Brain microvascular endothelial cell (primary cell): ENCODE data around the gene MYO3B.

Experiments used
- DNase-seq: peaks from one replicate; pipeline ENCODE4 v3.0.0-alpha.2; 2020
- H3K27ac ChIP-seq: fragments of 250-450 bp; sonication (Bioruptor Pico); 2 replicates; pipeline ENCODE4 v1.5.1; 2020; ENCODE audit warnings: mild to moderate bottlenecking, moderate library complexity
- H3K27me3 ChIP-seq: fragments of 250-450 bp; sonication (Bioruptor Pico); replicated peaks from 2 replicates; pipeline ENCODE4 v1.5.1; 2020; ENCODE audit warnings: mild to moderate bottlenecking
- H3K36me3 ChIP-seq: fragments of 250-450 bp; sonication (Bioruptor Pico); replicated peaks from 2 replicates; pipeline ENCODE4 v1.5.1; 2020; ENCODE audit warnings: mild to moderate bottlenecking
- H3K4me3 ChIP-seq: 2 replicates; pipeline ENCODE4 v1.5.1; 2011; ENCODE audit warnings: low read depth, mild to moderate bottlenecking, control low read depth, low read length, moderate library complexity
- in situ Hi-C: cut with HindIII; loops from 2 replicates; pipeline ENCODE4 v1.10.0; 2017; ENCODE audit warnings: low sequenced_read_pairs, low pct_ligation_motif_present
- TF ChIP-seq, protein P1 (sequence below): IDR thresholded peaks from 2 replicates; pipeline ENCODE4 v1.5.1; 2011; ENCODE audit warnings: low read depth, mild to moderate bottlenecking, moderate library complexity, low read length, control low read depth, inconsistent platforms; ENCODE audit errors: missing control alignments

The MYO3B gene

GRCh38 chr2:170196963-170197362 lies 19.0 kb downstream of the MYO3B start:
- TF ChIP-seq, protein P1, sequence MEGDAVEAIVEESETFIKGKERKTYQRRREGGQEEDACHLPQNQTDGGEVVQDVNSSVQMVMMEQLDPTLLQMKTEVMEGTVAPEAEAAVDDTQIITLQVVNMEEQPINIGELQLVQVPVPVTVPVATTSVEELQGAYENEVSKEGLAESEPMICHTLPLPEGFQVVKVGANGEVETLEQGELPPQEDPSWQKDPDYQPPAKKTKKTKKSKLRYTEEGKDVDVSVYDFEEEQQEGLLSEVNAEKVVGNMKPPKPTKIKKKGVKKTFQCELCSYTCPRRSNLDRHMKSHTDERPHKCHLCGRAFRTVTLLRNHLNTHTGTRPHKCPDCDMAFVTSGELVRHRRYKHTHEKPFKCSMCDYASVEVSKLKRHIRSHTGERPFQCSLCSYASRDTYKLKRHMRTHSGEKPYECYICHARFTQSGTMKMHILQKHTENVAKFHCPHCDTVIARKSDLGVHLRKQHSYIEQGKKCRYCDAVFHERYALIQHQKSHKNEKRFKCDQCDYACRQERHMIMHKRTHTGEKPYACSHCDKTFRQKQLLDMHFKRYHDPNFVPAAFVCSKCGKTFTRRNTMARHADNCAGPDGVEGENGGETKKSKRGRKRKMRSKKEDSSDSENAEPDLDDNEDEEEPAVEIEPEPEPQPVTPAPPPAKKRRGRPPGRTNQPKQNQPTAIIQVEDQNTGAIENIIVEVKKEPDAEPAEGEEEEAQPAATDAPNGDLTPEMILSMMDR, result no peak
- Histone ChIP-seq H3K36me3 (no peaks in the 10 kb centered on the region), H3K27ac (no peak overlapping the region), H3K4me3 (no peak overlapping the region), H3K27me3 (no peaks in the 10 kb centered on the region)
- DNase-seq, result no peak
- in situ Hi-C loops, result no loop called here

DNA sequence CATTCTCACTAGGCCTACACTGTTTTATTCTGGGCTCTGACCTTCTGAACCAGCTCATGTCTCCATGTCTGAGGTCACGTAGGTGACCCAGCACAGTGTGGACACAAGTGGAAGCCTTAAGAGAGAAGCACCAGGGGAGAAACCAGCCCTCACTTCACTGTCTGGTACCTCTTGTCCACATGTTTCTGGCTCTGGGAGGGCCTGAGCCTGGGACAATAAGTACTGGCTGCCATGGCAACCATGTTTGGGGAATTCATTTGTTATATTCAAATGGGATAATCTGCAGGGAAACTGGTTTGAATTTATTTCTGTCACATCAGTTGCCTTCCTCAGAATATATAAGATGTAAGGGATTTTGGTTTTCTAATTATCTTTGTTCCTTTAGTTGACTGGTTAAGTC lies 23.3 kb downstream of the MYO3B start:
- H3K4me3 ChIP-seq, result no peak overlapping the region
- no peaks in the 10 kb centered on the region for H3K27me3 ChIP-seq
- TF ChIP-seq, protein P1, result no peak
- H3K36me3 ChIP-seq, result no peaks in the 10 kb centered on the region
- no peak overlapping the region for H3K27ac ChIP-seq
- in situ Hi-C loops, result no loop called here
- no peak for DNase-seq

- no peak overlapping the region for H3K27ac ChIP-seq
- in situ Hi-C loops, result no loop called here
- no peaks in the 10 kb centered on the region for H3K27me3 ChIP-seq
- H3K36me3 ChIP-seq, result no peaks in the 10 kb centered on the region
- H3K4me3 ChIP-seq, result no peak overlapping the region
- TF ChIP-seq, protein P1, result no peak
- no peak for DNase-seq
These were observed 23.9 kb downstream of the MYO3B start for GRCh38 chr2:170201734-170202393.

GRCh38 chr2:170202437-170202836 lies 24.5 kb downstream of the MYO3B start:
- TF ChIP-seq, protein P1, result no peak
- H3K27me3 ChIP-seq, result no peaks in the 10 kb centered on the region
- no peak for DNase-seq
- no peak overlapping the region for H3K27ac ChIP-seq
- no peaks in the 10 kb centered on the region for H3K36me3 ChIP-seq
- in situ Hi-C loops, result no loop called here
- no peak overlapping the region for H3K4me3 ChIP-seq

- H3K36me3 ChIP-seq, result no peaks in the 10 kb centered on the region
- H3K27ac ChIP-seq, result no peak overlapping the region
- H3K27me3 ChIP-seq, result no peaks in the 10 kb centered on the region
- TF ChIP-seq, protein P1, result no peak
- H3K4me3 ChIP-seq, result no peak overlapping the region
- DNase-seq, result no peak
- in situ Hi-C loops, result no loop called here
These were observed 26.5 kb downstream of the MYO3B start for GRCh38 chr2:170204298-170204951.
